HepG2 (cell line): ENCODE results near the gene ZKSCAN3. TPM values are rescaled to one million over a fixed set of nuclear protein-coding genes. Genes with fewer than 3 reads are reported as not detected.

Source experiments
- CBX5 ChIP-seq: sonication (generic); formaldehyde crosslinking; IDR thresholded peaks from 2 replicates; pipeline ENCODE4 v1.4.0; 2020; ENCODE audit warnings: missing genetic modification reagents, borderline replicate concordance
- KMT2B ChIP-seq: IDR thresholded peaks from 2 replicates; pipeline ENCODE4 v1.6.1; 2016; ENCODE audit warnings: missing genetic modification reagents, missing compliant biosample characterization
- TGIF2 ChIP-seq: IDR thresholded peaks from 2 replicates; pipeline ENCODE4 v1.6.1; 2016; ENCODE audit warnings: control low read depth, missing compliant biosample characterization
- THAP11 ChIP-seq: IDR thresholded peaks from 2 replicates; pipeline ENCODE4 v1.6.1; 2016; ENCODE audit warnings: missing biosample characterization, missing genetic modification reagents
- ZNF124 ChIP-seq: sonication (generic); formaldehyde crosslinking; IDR thresholded peaks from 2 replicates; pipeline ENCODE4 v1.4.0; 2020; ENCODE audit warnings: missing genetic modification reagents
- ZNF24 ChIP-seq: fragments of 450-650 bp; IDR thresholded peaks from 2 replicates; pipeline ENCODE4 v1.6.1; 2017; ENCODE audit warnings: antibody characterized with exemption, mild to moderate bottlenecking
- ZNF296 ChIP-seq: sonication (generic); formaldehyde crosslinking; conservative IDR thresholded peaks from 2 replicates; pipeline ENCODE4 v1.5.0; 2020; ENCODE audit warnings: mild to moderate bottlenecking, missing genetic modification reagents
- ZNF335 ChIP-seq: sonication (generic); formaldehyde crosslinking; IDR thresholded peaks from 2 replicates; pipeline ENCODE4 v1.4.0; 2020; ENCODE audit warnings: missing genetic modification reagents
- polyA plus RNA-seq, 8 experiments: library from polyadenylated mRNA; depleted of rRNA in 3 of 8; stranded (reverse) in 7 of 8; unstranded in 1 of 8; fragments of >200 nt; fragmentation: Illumina TruSeq in 4 of 8; extraction: Trizol in 4 of 8; gene quantifications; 2 replicates each; pipeline versions ENCODE4 v1.2.1 to v1.2.3, GENCODE V29; 2011 to 2016; ENCODE audit warnings: low read depth in 4 of 8, missing spikeins in 1 of 8, mixed read lengths in 1 of 8; ENCODE audit not compliant: insufficient read depth in 1 of 8
- total RNA-seq, 5 experiments: library from RNA; depleted of rRNA; stranded (reverse); fragments of >200 nt; fragmentation: Illumina TruSeq; extraction: Trizol; gene quantifications; 2 replicates each; pipeline ENCODE4 v1.2.3, GENCODE V29; 2016; ENCODE audit warnings: low read depth in 1 of 5
- TF ChIP-seq, protein P1 (sequence below): sonication (generic); formaldehyde crosslinking; IDR thresholded peaks from 2 replicates; pipeline ENCODE4 v1.5.1; 2020; ENCODE audit warnings: mild to moderate bottlenecking, missing genetic modification reagents, borderline replicate concordance
- TF ChIP-seq, protein P2 (sequence below), 2 experiments: fragments of 450-650 bp in 1 of 2; sonication (generic) in 1 of 2; formaldehyde crosslinking in 1 of 2; IDR thresholded peaks; 2 replicates each; pipeline versions ENCODE4 v1.6.1 to v1.8.0; 2016 to 2022; ENCODE audit warnings: antibody characterized with exemption in 1 of 2, mild to moderate bottlenecking in 1 of 2, missing genetic modification reagents in 1 of 2
- TF ChIP-seq, protein P3 (sequence below): IDR thresholded peaks from 2 replicates; pipeline ENCODE4 v1.6.1; 2016; ENCODE audit warnings: control low read depth

Gene ZKSCAN3
- total and polyA plus RNA-seq, 2 of the 13 experiments (the other 11 are each of a cell fraction or from before 2014, with no cell fraction given) = 3.3 to 7.4 TPM

DNA sequence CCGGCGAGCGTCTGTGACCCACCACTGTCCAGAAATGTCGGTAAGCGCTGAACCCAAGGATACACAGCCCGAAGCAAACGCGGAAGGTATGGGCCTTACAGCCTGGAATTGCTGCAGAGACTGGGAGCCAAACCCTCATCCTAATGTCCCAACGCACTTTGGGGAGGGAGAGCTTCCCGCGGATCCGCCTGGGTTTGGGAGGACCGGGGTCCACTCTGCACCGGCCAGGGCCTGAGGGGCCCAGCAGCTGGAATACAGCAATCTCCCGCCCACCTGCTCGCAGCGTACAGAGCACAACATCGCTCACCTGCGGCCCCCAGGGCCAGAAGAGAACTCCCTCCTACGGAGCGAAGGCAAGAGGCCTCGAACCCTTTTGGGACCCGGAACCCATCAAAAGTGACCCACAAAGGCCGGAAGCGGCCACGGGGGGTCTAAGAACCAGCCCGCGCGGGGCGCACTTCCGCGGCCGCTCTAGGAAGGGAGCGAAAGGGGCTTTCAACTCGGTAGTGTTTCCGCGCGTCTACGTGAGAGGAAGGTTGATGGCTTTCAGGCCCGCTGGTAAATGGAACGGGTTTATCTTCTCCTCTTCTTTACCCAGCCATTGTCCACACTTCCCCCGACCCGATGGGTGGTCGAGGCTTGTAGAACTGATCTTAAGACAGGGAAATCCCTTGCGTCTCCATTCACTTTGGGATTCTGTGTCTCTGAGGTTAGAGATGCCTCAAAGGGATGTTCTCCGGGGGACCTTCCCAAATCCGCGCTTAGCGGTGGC, 49.8 kb downstream of the ZKSCAN3 start, which contains the start of gene ZSCAN12 (continued):
- TF ChIP-seq, protein P1, sequence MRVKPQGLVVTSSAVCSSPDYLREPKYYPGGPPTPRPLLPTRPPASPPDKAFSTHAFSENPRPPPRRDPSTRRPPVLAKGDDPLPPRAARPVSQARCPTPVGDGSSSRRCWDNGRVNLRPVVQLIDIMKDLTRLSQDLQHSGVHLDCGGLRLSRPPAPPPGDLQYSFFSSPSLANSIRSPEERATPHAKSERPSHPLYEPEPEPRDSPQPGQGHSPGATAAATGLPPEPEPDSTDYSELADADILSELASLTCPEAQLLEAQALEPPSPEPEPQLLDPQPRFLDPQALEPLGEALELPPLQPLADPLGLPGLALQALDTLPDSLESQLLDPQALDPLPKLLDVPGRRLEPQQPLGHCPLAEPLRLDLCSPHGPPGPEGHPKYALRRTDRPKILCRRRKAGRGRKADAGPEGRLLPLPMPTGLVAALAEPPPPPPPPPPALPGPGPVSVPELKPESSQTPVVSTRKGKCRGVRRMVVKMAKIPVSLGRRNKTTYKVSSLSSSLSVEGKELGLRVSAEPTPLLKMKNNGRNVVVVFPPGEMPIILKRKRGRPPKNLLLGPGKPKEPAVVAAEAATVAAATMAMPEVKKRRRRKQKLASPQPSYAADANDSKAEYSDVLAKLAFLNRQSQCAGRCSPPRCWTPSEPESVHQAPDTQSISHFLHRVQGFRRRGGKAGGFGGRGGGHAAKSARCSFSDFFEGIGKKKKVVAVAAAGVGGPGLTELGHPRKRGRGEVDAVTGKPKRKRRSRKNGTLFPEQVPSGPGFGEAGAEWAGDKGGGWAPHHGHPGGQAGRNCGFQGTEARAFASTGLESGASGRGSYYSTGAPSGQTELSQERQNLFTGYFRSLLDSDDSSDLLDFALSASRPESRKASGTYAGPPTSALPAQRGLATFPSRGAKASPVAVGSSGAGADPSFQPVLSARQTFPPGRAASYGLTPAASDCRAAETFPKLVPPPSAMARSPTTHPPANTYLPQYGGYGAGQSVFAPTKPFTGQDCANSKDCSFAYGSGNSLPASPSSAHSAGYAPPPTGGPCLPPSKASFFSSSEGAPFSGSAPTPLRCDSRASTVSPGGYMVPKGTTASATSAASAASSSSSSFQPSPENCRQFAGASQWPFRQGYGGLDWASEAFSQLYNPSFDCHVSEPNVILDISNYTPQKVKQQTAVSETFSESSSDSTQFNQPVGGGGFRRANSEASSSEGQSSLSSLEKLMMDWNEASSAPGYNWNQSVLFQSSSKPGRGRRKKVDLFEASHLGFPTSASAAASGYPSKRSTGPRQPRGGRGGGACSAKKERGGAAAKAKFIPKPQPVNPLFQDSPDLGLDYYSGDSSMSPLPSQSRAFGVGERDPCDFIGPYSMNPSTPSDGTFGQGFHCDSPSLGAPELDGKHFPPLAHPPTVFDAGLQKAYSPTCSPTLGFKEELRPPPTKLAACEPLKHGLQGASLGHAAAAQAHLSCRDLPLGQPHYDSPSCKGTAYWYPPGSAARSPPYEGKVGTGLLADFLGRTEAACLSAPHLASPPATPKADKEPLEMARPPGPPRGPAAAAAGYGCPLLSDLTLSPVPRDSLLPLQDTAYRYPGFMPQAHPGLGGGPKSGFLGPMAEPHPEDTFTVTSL = no peak; the same call in 1 of the 2 replicates
- TF ChIP-seq ZNF124 (CRISPR knock-in tag) (peak; percentile 82), ZNF24 (peak; percentile 50; the same call in 1 of the 2 replicates), CBX5 (peak; percentile 93), KMT2B (CRISPR knock-in tag) (peak; percentile 99), THAP11 (peak; percentile 94), ZNF335 (CRISPR knock-in tag) (peak; percentile 96), ZNF296 (CRISPR knock-in tag) (peak; percentile 45; the same call in 1 of the 2 replicates), TGIF2 (CRISPR knock-in tag) (peak; percentile 90; the same call in 1 of the 2 replicates)
- TF ChIP-seq, protein P2, sequence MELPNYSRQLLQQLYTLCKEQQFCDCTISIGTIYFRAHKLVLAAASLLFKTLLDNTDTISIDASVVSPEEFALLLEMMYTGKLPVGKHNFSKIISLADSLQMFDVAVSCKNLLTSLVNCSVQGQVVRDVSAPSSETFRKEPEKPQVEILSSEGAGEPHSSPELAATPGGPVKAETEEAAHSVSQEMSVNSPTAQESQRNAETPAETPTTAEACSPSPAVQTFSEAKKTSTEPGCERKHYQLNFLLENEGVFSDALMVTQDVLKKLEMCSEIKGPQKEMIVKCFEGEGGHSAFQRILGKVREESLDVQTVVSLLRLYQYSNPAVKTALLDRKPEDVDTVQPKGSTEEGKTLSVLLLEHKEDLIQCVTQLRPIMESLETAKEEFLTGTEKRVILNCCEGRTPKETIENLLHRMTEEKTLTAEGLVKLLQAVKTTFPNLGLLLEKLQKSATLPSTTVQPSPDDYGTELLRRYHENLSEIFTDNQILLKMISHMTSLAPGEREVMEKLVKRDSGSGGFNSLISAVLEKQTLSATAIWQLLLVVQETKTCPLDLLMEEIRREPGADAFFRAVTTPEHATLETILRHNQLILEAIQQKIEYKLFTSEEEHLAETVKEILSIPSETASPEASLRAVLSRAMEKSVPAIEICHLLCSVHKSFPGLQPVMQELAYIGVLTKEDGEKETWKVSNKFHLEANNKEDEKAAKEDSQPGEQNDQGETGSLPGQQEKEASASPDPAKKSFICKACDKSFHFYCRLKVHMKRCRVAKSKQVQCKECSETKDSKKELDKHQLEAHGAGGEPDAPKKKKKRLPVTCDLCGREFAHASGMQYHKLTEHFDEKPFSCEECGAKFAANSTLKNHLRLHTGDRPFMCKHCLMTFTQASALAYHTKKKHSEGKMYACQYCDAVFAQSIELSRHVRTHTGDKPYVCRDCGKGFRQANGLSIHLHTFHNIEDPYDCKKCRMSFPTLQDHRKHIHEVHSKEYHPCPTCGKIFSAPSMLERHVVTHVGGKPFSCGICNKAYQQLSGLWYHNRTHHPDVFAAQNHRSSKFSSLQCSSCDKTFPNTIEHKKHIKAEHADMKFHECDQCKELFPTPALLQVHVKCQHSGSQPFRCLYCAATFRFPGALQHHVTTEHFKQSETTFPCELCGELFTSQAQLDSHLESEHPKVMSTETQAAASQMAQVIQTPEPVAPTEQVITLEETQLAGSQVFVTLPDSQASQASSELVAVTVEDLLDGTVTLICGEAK (IDR thresholded peaks at IDR 0.05) = peak; percentile 87
- TF ChIP-seq, protein P2 (CRISPR knock-in tag; IDR thresholded peaks at IDR 0.05) = peak; percentile 92
- TF ChIP-seq, protein P3, sequence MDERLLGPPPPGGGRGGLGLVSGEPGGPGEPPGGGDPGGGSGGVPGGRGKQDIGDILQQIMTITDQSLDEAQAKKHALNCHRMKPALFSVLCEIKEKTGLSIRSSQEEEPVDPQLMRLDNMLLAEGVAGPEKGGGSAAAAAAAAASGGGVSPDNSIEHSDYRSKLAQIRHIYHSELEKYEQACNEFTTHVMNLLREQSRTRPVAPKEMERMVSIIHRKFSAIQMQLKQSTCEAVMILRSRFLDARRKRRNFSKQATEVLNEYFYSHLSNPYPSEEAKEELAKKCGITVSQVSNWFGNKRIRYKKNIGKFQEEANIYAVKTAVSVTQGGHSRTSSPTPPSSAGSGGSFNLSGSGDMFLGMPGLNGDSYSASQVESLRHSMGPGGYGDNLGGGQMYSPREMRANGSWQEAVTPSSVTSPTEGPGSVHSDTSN = no peak
